Activated CD4-positive, alpha-beta T cell treated with anti-CD3 and anti-CD28 coated beads, Interleukin-2, amount 50 U/mL, for 4 hours (primary cell): ENCODE measurements around the gene CTDSPL.
"Not testable (repeated sequence)": the region's sequence is repeated elsewhere in the genome, so short reads cannot be mapped to it uniquely, and the experiment has no call there.

ENCODE experiments used
- DNase-seq, 2 experiments: peaks; one replicate each; pipeline ENCODE4 v3.0.0-alpha.2; 2020

CTDSPL gene

GRCh38 chr3:37861620-37862041 is at the start of gene CTDSPL:
Gene CTDSPL (plus strand): TSS chr3:37861880. CDS start chr3:37862200, 320 bp downstream.
- no peak for DNase-seq

GRCh38 chr3:37812499-37812896 is 49.2 kb upstream of the CTDSPL start:
- DNase-seq: no peak

GRCh38 chr3:37813403-37813802 is 48.3 kb upstream of the CTDSPL start:
- DNase-seq: no peak

- DNase-seq: no peak
Measured at GRCh38 chr3:37814547-37814946, 47.1 kb upstream of the CTDSPL start.

GRCh38 chr3:37815156-37815555 is 46.5 kb upstream of the CTDSPL start:
- DNase-seq: not testable (repeated sequence)

GRCh38 chr3:37816271-37816670 is 45.4 kb upstream of the CTDSPL start:
- DNase-seq: no peak

GRCh38 chr3:37819591-37819990 is 42.1 kb upstream of the CTDSPL start:
- no peak for DNase-seq

- no peak for DNase-seq
Measured at GRCh38 chr3:37820286-37820685, 41.4 kb upstream of the CTDSPL start.

GRCh38 chr3:37823189-37823588 is 38.5 kb upstream of the CTDSPL start:
- no peak for DNase-seq

- DNase-seq: no peak
Measured at GRCh38 chr3:37824090-37824953, 37.4 kb upstream of the CTDSPL start.

GRCh38 chr3:37824954-37825328 is 36.7 kb upstream of the CTDSPL start:
- DNase-seq: no peak

- no peak for DNase-seq
Measured at GRCh38 chr3:37825744-37826400, 35.8 kb upstream of the CTDSPL start.

GRCh38 chr3:37826502-37826901 is 35.2 kb upstream of the CTDSPL start:
- no peak for DNase-seq

- no peak for DNase-seq
Measured at GRCh38 chr3:37826933-37827332, 34.7 kb upstream of the CTDSPL start.

GRCh38 chr3:37832480-37832879 is 29.2 kb upstream of the CTDSPL start:
- DNase-seq: no peak

GRCh38 chr3:37833302-37834186 is 28.1 kb upstream of the CTDSPL start:
- no peak for DNase-seq

GRCh38 chr3:37836589-37836988 is 25.1 kb upstream of the CTDSPL start:
- DNase-seq: no peak

GRCh38 chr3:37847689-37848088 is 14.0 kb upstream of the CTDSPL start:
- DNase-seq: no peak

- no peak for DNase-seq
Measured at GRCh38 chr3:37849146-37849923, 12.3 kb upstream of the CTDSPL start.

GRCh38 chr3:37852097-37852496 is 9.6 kb upstream of the CTDSPL start:
- no peak for DNase-seq

- no peak for DNase-seq
Measured at GRCh38 chr3:37852771-37853170, 8.9 kb upstream of the CTDSPL start.

- no peak for DNase-seq
Measured at GRCh38 chr3:37853691-37854413, 7.8 kb upstream of the CTDSPL start.
